H4 (cell line): Measurements from ENCODE around the gene STAT5B. TPM values are rescaled to one million over a fixed set of nuclear protein-coding genes. Genes with fewer than 3 reads are reported as not detected.
"Not testable (repeated sequence)": the region's sequence is repeated elsewhere in the genome, so short reads cannot be mapped to it uniquely, and the experiment has no call there.

Source experiments
- DNase-seq: peaks from one replicate; pipeline ENCODE4 v3.0.0-alpha.2; 2015; ENCODE audit warnings: low spot score
- total RNA-seq: library from RNA; depleted of rRNA; stranded (reverse); fragments of >200 nt; shearing (Covaris generic); gene quantifications from 2 replicates; pipeline ENCODE4 v1.2.3, GENCODE V29; 2014; rRNA removed

Gene STAT5B
- 13.7 and 25.0 TPM in 2 replicates for total RNA-seq

- no peak for DNase-seq
Observed at GRCh38 chr17:42276359-42276608, at the start of gene STAT5B. Gene STAT5B (minus strand): TSS chr17:42276391. CDS start chr17:42232127, 44,264 bp downstream.

DNA sequence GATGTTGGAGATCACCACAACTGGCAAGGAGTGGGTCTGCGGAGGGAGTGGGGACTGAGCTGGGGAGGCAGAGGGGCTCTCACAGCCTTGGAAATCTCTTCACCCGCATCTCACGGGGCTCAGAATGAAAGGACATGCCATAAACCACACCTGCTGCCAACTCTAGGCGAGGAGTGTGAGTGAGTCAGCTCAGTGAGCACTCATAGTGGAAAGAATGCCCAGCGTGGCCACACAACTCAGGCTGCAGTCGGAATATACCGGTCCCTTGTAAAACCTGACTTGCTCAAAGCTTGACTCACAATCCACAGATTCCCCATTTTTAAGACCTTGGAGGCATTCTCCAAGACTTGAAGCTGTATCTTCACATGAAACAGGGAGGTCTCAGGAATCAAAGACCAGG lies 48.8 kb upstream of the STAT5B start:
- DNase-seq: peak; percentile 87

DNA sequence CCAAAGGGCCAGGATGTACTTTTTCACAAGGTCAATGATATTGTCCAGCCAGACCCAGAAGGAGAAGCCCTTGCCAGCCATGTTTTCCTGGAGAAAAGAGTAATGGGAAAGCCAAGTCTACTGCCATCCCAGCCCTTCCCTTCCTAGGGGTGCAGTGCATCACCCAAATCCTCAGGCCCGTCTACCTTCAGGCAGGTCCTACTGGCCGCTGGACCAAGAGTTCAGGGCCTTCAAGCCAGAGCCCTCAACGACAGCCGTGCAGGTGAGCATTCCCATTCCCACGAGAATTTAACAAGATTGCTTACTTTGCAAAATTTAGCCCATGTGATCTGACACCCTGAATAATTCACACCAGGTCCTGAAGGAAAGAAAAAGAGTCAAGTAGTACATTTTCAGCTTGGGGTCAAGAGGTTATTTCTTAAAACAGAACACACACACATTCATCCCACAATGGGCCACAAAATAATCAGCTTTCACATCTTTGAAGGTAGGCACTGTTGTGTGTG lies 47.1 kb upstream of the STAT5B start:
- DNase-seq: no peak

GRCh38 chr17:42322382-42323267 lies 46.4 kb upstream of the STAT5B start:
- peak; percentile 93 for DNase-seq

- DNase-seq: no peak
Observed at GRCh38 chr17:42321555-42321954, 45.4 kb upstream of the STAT5B start.

DNA sequence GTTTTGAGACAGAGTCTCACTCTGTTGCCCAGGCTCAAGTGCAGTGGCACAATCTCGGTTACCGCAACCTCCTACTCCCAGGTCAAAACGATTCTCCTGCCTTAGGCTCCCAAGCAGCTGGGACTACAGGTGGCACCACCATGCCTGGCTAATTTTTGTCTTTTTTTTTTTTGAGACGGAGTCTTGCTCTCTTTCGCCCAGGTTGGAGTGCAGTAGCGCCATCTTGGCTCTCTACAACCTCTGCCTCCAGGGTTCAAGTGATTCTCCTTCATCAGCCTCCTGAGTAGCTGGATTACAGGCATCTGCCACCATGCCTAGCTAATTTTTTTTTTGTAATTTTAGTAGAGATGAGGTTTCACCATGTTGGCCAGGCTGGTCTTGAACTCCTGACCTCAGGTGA lies 41.8 kb upstream of the STAT5B start:
- not testable (repeated sequence) for DNase-seq

DNA sequence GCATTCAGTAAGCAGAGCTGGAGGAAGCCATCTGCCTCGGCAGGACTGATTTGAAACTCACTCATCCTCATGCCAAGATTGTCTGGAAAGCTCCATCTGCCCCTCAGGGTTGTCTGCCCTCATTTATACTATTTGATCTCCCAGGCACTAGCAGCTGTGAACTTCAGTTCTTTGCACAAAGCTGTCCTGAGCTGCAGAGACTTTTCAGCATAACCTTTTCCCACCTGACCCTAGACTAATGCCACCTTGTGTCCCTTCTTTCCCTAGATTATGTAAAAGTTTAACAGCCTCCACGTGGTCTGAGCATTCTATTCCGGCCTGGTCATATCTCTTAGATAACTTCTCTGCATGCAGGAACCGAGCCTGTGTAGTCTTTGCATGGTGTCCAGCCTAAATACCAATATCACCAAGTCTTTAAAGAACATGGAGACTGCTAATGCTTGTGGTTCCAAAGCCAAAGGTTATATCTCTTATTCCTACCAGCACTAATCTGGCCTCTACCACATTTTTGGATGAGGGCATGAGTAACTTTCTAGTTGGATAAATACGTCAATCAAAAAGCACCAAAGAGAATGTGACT lies 41.2 kb upstream of the STAT5B start:
- no peak for DNase-seq

GRCh38 chr17:42316755-42317154 lies 40.6 kb upstream of the STAT5B start:
- DNase-seq: no peak

GRCh38 chr17:42315402-42316156 lies 39.4 kb upstream of the STAT5B start:
- DNase-seq: no peak

- DNase-seq: no peak
Observed at GRCh38 chr17:42313773-42314566, 37.8 kb upstream of the STAT5B start.

DNA sequence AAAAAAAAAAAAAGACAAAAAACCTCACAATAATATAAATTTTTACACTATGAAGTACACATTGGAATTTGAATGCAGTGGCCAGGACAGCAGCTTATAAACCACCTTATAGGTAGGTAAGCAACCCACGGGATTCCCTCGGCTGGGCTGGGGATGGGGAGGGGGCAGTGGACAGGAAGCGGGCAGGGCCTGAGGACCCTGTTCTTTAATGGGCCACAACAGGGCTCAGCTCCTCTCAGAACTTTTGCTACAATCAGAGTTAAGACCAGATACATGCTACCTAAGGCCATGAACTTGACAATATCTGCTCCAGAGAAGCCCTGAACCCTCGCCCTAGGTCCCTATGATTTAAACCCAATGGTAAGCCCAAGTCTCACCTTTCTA lies 37.2 kb upstream of the STAT5B start:
- no peak for DNase-seq

- peak; percentile 53 for DNase-seq
Observed at GRCh38 chr17:42312285-42313130, 36.3 kb upstream of the STAT5B start.

DNA sequence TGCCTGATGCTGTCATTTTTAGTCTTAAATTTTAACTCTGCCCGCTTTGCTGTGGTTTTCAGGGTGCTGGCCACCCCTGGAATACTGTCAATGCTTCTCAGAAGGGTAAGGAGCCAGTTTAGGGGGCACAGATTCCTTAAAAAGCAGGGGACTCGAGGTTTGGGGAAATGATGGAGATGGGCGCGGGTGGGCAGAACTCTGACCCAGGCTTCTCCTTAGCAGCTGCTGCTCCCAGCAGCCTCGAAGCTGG lies 35.8 kb upstream of the STAT5B start:
- DNase-seq: no peak

DNA sequence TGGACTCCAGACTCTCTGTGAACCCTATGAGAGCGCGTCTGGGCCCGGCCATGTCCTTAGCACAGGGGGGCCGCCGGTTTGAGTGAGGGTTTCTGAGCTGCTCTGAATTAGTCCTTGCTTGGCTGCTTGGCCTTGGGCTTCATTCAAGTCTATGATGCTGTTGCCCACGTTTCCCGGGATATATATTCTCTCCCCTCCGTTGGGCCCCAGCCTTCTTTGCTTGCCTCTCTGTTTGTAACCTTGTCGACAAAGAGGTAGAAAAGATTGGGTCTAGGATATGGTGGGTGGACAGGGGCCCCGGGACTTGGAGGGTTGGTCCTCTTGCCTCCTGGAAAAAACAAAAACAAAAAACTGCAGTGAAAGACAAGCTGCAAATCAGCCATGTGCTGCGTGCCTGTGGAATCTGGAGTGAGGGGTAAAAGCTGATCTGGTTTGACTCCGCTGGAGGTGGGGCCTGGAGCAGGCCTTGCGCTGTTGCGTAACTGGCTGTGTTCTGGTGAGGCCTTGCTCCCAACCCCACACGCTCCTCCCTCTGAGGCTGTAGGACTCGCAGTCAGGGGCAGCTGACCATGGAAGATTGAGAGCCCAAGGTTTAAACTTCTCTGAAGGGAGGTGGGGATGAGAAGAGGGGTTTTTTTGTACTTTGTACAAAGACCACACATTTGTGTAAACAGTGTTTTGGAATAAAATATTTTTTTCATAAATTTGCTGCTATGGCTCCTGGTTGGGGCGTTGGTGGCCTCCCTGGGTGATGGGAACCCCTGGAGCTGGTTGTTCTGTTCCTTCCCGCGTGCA lies 35.2 kb upstream of the STAT5B start:
- DNase-seq: no peak

DNA sequence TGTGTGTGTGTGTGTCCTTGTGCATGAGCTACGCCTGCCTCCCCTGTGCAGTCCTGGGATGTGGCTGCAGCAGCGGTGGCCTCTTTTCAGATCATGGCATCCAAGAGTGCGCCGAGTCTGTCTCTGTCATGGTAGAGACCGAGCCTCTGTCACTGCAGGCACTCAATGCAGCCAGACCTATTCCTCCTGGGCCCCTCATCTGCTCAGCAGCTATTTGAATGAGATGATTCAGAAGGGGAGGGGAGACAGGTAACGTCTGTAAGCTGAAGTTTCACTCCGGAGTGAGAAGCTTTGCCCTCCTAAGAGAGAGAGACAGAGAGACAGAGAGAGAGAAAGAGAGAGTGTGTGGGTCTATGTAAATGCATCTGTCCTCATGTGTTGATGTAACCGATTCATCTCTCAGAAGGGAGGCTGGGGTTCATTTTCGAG lies 34.6 kb upstream of the STAT5B start:
- DNase-seq: no peak

DNA sequence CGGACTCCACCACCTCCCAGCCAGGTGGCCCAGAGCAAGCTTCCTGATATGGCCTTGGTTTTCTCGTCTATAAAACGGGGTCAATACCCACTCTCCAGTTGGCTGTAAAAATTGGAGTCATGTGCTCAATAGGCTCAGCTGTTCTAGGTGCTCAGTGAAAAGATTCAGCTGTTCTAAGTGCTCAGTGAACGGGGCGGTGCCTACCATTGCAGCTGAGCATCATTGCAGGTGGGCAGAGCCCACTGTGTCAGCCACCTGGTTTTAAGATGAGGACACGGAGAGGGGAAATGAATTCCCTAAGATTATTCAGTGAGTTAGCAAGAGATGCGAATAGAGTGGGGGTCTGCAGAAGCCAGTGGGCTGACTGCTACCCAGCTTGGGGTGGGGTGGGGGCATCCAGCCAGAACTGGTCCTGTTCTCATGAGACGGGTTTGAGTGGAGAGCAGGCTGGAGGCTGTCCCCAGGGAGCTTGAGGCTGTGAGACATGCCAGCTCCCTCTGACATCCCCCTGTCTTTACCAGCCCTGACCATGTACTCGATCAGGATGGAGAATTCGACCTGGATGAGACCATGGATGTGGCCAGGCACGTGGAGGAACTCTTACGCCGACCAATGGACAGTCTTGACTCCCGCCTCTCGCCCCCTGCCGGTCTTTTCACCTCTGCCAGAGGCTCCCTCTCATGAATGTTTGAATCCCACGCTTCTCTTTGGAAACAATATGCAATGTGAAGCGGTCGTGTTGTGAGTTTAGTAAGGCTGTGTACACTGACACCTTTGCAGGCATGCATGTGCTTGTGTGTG lies 34.0 kb upstream of the STAT5B start:
- DNase-seq: no peak

GRCh38 chr17:42309142-42309541 lies 33.0 kb upstream of the STAT5B start:
- no peak for DNase-seq

DNA sequence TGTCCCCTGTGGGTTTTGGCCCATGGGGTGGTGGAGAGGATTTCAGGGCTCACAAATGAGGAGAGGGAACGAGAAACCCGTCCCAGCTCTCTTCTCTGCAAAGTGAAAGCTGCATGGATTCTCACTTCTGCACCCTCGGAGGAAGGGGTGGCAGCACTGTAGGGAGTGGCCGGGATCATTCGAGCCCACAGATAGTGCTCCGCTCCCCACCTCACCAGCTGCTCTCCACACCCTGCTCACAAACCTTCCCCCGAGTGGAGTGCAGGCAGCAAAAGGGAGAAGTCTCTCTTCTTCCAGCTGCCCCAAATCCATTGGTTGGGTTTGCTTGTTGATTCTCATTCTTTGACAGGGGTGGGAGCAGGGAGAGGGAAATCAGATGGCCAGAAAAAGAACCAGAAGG lies 32.3 kb upstream of the STAT5B start:
- DNase-seq: no peak

DNA sequence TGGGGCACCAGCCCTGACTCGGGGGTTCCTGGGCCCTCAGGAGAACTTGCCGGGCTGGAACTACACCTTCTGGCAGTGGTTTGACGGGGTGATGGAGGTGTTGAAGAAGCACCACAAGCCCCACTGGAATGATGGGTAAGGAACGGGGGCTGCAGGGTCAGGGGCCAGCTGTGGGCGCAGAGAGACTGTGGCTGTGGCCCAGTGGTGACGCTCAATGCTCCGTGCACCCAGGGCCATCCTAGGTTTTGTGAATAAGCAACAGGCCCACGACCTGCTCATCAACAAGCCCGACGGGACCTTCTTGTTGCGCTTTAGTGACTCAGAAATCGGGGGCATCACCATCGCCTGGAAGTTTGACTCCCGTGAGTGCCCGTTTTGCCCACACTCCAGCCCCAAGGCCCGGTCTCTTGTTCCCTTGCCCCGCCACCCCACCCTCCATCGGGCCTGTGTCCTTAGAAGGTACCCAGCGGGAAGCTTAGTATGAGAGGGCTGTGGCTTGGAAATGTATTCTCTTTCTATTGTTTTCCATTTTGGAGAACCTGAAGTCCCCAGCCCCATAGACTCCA lies 31.3 kb upstream of the STAT5B start:
- no peak for DNase-seq
